Psoas muscle (tissue), 8 donors: ENCODE data around the gene PHB1. TPM values are rescaled to one million over a fixed set of nuclear protein-coding genes. Genes with fewer than 3 reads are reported as not detected.

Experiments
- ATAC-seq, 4 donors: fragments of 200-7000 bp; cut with Tn5 transposase; one replicate each; pipeline ENCODE4 v1.9.1; 2020; ENCODE audit warnings: moderate library complexity in 3 of 4, mild to moderate bottlenecking in 2 of 4
- DNase-seq, 2 donors: peaks; one replicate each; pipeline ENCODE4 v3.0.0-alpha.2; 2020
- H3K27ac ChIP-seq: fragments of 200-600 bp; one replicate; pipeline ENCODE4 v1.8.0; 2022
- H3K27me3 ChIP-seq, 3 donors: fragments of 200-600 bp in 1 of 3; one replicate each; pipeline versions ENCODE4 v1.6.1 to v1.8.0; 2013 to 2022; ENCODE audit warnings: low read length in 2 of 3, mild to moderate bottlenecking in 2 of 3, moderate library complexity in 1 of 3; ENCODE audit not compliant: insufficient read depth in 3 of 3
- H3K36me3 ChIP-seq, 2 donors: fragments of 200-600 bp in 1 of 2; one replicate each; pipeline versions ENCODE4 v1.6.1 to v1.8.0; 2013 to 2022; ENCODE audit warnings: low read depth in 1 of 2, mild to moderate bottlenecking in 1 of 2, moderate library complexity in 1 of 2; ENCODE audit not compliant: insufficient read depth in 1 of 2
- H3K4me1 ChIP-seq: fragments of 200-600 bp; one replicate; pipeline ENCODE4 v1.8.0; 2022
- H3K4me3 ChIP-seq: fragments of 200-600 bp; one replicate; pipeline ENCODE4 v1.8.0; 2022; ENCODE audit warnings: mild to moderate bottlenecking
- H3K9me3 ChIP-seq: fragments of 200-600 bp; one replicate; pipeline ENCODE4 v1.8.0; 2022
- WGBS, 3 donors: extraction: QIAGEN DNeasy Blood & Tissue Kit; methylation state at CpG; one replicate each; pipeline versions ENCODE4 v1.1.6 to v1.1.7; 2013; 5-methylcytosine and 5-hydroxymethylcytosine counted together
- intact Hi-C, 2 donors: fragments of 100-400 bp; cut with DNase I; formaldehyde crosslinking; loops; one replicate each; pipeline versions ENCODE4 v1.11.0 to v1.14.2; 2022
- polyA plus RNA-seq, 3 donors: library from polyadenylated mRNA; stranded (reverse); fragments of 200-250 nt; gene quantifications; one replicate each; pipeline ENCODE4 v1.2.3, GENCODE V29; 2013
- total RNA-seq, 4 donors: library from RNA; stranded (reverse); fragmentation: NEBNext Ultra II Directional in 2 of 4; extraction: Animal tissue kit (Norgen Biotek cat#: 25700) in 2 of 4; gene quantifications; one replicate each; pipeline versions ENCODE4 v1.2.1 to v1.2.4, GENCODE V29; 2021 to 2023
- TF ChIP-seq, protein P1 (sequence below): fragments of 200-600 bp; IDR thresholded peaks from one replicate; pipeline ENCODE4 v1.8.0; 2022; ENCODE audit warnings: antibody characterized with exemption
- donor health status: healthy with polysubstance abuse.
- donor health status: DM: no; HTN: no; CAD: no; lungs with moderate emphysema.
- donor health status: Bipolar disorder and iron deficiency.
- donor health status: healthy.
- donor health status: DM: yes; HTN: yes; CAD: no.
- donor health status: DM: no; HTN: no; CAD: no.
- donor health status: DM: no; HTN: no; CAD: no.
- donor health status: DM: yes; HTN: yes; CAD: no.

Gene PHB1
- total and polyA plus RNA-seq, 7 donors: 134 to 364 (median 198) TPM

DNA sequence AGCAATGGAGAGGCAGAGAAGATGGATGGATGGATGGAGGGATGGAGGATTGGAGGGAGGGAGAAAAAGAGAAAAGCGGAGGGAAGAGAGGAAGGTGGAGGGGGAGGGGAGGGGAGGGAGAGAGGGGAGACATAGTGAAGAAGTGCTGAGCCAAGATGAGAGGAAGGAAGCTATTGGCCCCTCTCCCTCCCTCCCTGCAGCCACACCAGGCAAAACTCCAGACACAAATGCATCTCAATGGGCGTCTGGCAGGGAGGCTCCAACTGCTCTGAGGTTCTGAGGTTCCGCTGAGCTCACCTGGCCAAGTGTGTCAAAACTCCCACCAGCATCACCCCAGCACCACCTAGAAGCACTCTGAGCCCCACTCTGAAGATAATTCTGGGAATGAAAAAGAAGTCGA, 26.9 kb upstream of the PHB1 start:
- H3K4me3 ChIP-seq: no peak overlapping the region
- TF ChIP-seq, protein P1, sequence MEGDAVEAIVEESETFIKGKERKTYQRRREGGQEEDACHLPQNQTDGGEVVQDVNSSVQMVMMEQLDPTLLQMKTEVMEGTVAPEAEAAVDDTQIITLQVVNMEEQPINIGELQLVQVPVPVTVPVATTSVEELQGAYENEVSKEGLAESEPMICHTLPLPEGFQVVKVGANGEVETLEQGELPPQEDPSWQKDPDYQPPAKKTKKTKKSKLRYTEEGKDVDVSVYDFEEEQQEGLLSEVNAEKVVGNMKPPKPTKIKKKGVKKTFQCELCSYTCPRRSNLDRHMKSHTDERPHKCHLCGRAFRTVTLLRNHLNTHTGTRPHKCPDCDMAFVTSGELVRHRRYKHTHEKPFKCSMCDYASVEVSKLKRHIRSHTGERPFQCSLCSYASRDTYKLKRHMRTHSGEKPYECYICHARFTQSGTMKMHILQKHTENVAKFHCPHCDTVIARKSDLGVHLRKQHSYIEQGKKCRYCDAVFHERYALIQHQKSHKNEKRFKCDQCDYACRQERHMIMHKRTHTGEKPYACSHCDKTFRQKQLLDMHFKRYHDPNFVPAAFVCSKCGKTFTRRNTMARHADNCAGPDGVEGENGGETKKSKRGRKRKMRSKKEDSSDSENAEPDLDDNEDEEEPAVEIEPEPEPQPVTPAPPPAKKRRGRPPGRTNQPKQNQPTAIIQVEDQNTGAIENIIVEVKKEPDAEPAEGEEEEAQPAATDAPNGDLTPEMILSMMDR: no peak
- WGBS, 3 donors: 51 to 67% (median 57%) methylated on average over 4 of the region's 4 CpGs
- intact Hi-C loops: no loop called here
- H3K27me3 ChIP-seq: peaks cover 0 to 19% (median 12%) of the 10 kb centered on the region in 3 donors
- no peaks in the 10 kb centered on the region for H3K9me3 ChIP-seq
- no peak overlapping the region for H3K27ac ChIP-seq
- H3K4me1 ChIP-seq: no peaks in the 10 kb centered on the region
- DNase-seq: no peak
- H3K36me3 ChIP-seq: no peaks in the 10 kb centered on the region
- no peak for ATAC-seq

DNA sequence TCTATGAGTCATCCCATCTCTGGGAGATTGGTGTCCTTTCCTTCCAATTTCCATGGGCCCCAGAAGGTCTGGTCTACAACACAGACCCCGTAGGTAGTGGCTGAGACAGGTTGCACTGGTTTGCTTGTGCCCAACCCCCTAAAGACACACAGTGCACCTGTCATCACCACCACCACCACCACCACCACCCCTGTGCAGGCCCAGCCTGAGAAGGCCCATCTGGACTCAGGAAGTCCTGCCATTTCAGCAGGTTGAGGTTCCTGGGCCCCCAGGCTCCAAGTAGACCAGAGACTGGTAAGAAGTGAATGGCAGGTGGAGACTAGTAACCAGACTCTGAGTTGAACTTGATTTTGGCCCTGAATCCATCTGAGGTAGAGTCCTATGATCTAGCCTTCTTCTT, 25.9 kb upstream of the PHB1 start:
- no peak for DNase-seq
- TF ChIP-seq, protein P1: no peak
- intact Hi-C loops: no loop called here
- Histone ChIP-seq H3K36me3 (no peaks in the 10 kb centered on the region), H3K9me3 (no peaks in the 10 kb centered on the region), H3K4me3 (no peak overlapping the region), H3K27ac (no peak overlapping the region), H3K27me3 (peaks cover 0 to 19% (median 12%) of the 10 kb centered on the region in 3 donors), H3K4me1 (no peaks in the 10 kb centered on the region)
- 94 to 100% (median 97%) methylated on average over 1 of the region's 1 CpG for WGBS, 3 donors
- ATAC-seq: no peak

DNA sequence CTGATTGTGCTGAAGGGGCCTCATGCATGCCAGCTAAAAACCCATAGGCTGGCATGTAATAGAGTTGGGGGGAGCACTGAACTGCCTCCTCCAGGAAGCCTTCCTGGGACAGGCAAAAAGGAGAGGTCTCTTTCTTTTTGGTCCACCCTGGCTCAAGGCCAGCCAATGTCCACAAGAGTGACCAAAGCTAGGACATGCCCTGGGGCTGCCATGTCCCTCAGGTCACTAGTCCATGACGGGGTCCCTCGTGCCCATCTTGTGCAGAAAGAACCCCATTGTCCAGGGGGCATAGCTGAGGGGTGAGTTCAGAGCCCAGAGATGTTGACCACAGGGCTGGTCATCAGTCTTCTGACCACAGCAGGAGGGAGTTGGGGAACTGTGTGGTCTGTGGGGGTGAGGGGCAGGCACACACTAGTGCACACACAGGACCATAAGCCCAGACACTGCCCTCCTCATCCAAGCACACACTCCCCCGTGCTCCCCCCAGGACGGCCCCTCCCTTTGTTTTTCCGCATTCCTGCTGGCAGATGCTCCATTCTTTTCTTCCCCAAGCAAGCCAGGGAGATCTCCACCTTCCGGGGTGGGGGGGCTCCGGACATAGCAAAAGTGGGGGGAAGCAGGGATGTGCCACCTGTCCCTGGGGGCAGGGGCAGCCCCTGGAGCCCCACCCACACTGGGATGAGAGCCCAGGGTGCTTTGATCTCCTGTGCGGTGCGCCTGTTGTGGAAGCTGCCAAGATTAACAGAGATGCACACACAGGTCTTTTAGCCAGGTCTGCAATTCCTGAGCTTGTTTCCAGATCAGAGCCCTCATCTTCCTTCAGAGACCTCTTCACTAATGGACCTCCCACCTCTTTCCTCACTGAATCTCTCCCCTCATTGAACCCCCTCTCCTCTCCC, 25.2 kb upstream of the PHB1 start:
- Histone ChIP-seq H3K27me3 (peaks cover 0 to 19% (median 12%) of the 10 kb centered on the region in 3 donors), H3K4me3 (no peak overlapping the region), H3K36me3 (no peaks in the 10 kb centered on the region), H3K27ac (no peak overlapping the region), H3K9me3 (no peaks in the 10 kb centered on the region), H3K4me1 (no peaks in the 10 kb centered on the region)
- WGBS, 3 donors: 46 to 51% (median 50%) methylated on average over 9 of the region's 9 CpGs
- no peak for DNase-seq
- ATAC-seq: no peak
- intact Hi-C loops: loop anchor here in 1 of 2 donors (5.0 to 10.0 kb wide), 2 partner anchors 32 to 265 kb away; partner anchors contain the start of gene SLC35B1
- TF ChIP-seq, protein P1: no peak

DNA sequence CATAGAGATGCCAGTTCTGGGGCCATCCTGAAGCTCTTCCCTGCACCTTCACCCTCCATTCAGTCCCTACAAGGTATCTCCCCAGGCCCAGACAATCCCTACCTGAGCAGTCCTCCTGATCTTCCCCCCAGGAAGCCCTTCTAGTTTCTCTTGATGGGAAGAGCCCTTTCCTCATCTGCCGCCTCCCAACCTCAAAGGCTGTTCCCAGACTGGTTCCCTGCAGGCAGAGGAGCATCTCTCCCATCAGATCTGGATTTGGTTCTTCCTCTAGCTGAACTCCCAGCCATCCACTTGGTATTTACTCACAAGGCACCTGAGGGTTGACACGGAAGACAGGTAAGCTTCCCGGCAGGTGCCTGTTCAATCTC, 24.6 kb upstream of the PHB1 start:
- Histone ChIP-seq H3K9me3 (no peaks in the 10 kb centered on the region), H3K27ac (no peak overlapping the region), H3K4me3 (no peak overlapping the region), H3K4me1 (no peaks in the 10 kb centered on the region), H3K27me3 (peaks cover 0 to 19% (median 12%) of the 10 kb centered on the region in 3 donors), H3K36me3 (no peaks in the 10 kb centered on the region)
- TF ChIP-seq, protein P1: no peak
- intact Hi-C loops: loop anchor here in 1 of 2 donors (5.0 to 10.0 kb wide), 2 partner anchors 33 to 266 kb away; partner anchors contain the start of gene SLC35B1
- WGBS, 3 donors: 78 to 88% (median 81%) methylated on average over 3 of the region's 3 CpGs
- no peak for DNase-seq
- no peak for ATAC-seq
